Natural killer cell (primary cell): ENCODE data around the gene TLR10. TPM values are rescaled to one million over a fixed set of nuclear protein-coding genes. Genes with fewer than 3 reads are reported as not detected.

Experiments
- ATAC-seq, 3 donors: fragments of 150-1000 bp in 2 of 3; fragments of 200-7000 bp in 1 of 3; cut with Tn5 transposase; 1 replicate in 1 of 3; 2 replicates in 2 of 3; pipeline ENCODE4 v1.10.0; 2021; ENCODE audit warnings: mild to moderate bottlenecking in 2 of 3, moderate library complexity in 2 of 3
- DNase-seq, 2 donors: peaks; one replicate each; pipeline versions ENCODE4 v3.0.0 to v3.0.0-alpha.2; 2013 to 2021; ENCODE audit warnings: mixed read lengths in 1 of 2
- H3K27ac ChIP-seq: one replicate; pipeline ENCODE4 v1.5.1; 2013; ENCODE audit warnings: mild to moderate bottlenecking, low read length
- H3K27me3 ChIP-seq: one replicate; pipeline ENCODE4 v1.6.1; 2013; ENCODE audit warnings: low read length; ENCODE audit not compliant: control insufficient read depth, insufficient read depth
- H3K36me3 ChIP-seq: one replicate; pipeline ENCODE4 v1.6.1; 2013; ENCODE audit warnings: low read length; ENCODE audit not compliant: control insufficient read depth, insufficient read depth
- H3K4me1 ChIP-seq: one replicate; pipeline ENCODE4 v1.6.1; 2013; ENCODE audit warnings: low read length; ENCODE audit not compliant: control insufficient read depth, insufficient read depth
- H3K4me3 ChIP-seq: one replicate; pipeline ENCODE4 v1.5.1; 2013; ENCODE audit warnings: low read length
- H3K9me3 ChIP-seq: one replicate; pipeline ENCODE4 v1.6.1; 2013; ENCODE audit warnings: low read length; ENCODE audit not compliant: control insufficient read depth, insufficient read depth
- H3K27ac Mint-ChIP-seq, 2 donors: one replicate each; pipeline ENCODE4 v1.8.0; 2022; ENCODE audit warnings: mild to moderate bottlenecking in 2 of 2, mixed read lengths in 2 of 2, moderate library complexity in 1 of 2
- H3K27me3 Mint-ChIP-seq, 2 donors: one replicate each; pipeline ENCODE4 v1.8.0; 2022; ENCODE audit warnings: low read depth in 2 of 2, mixed read lengths in 2 of 2
- H3K36me3 Mint-ChIP-seq: one replicate; pipeline ENCODE4 v1.8.0; 2022; ENCODE audit warnings: mixed read lengths
- H3K4me1 Mint-ChIP-seq, 2 donors: one replicate each; pipeline ENCODE4 v1.8.0; 2022; ENCODE audit warnings: mixed read lengths in 2 of 2
- H3K4me3 Mint-ChIP-seq: one replicate; pipeline ENCODE4 v1.8.0; 2022; ENCODE audit warnings: mild to moderate bottlenecking, moderate library complexity, mixed read lengths
- H3K9me3 Mint-ChIP-seq, 2 donors: one replicate each; pipeline ENCODE4 v1.8.0; 2022; ENCODE audit warnings: mixed read lengths in 2 of 2
- WGBS: methylation state at CpG from one replicate; pipeline ENCODE4 v1.1.7; 2013; ENCODE audit warnings: missing lambda C conversion rate; ENCODE audit not compliant: insufficient coverage; 5-methylcytosine and 5-hydroxymethylcytosine counted together
- intact Hi-C: fragments of 100-400 bp; cut with micrococcal nuclease; formaldehyde crosslinking; loops from one replicate; pipeline ENCODE4 v1.14.2; 2022
- total RNA-seq, 4 donors: library from RNA; stranded (reverse); fragments of 120-200 nt in 1 of 4; gene quantifications; one replicate each; pipeline versions ENCODE4 v1.2.3 to v1.2.4, GENCODE V29; 2013 to 2022
- TF ChIP-seq, protein P1 (sequence below): fragments of 200-600 bp; IDR thresholded peaks from one replicate; pipeline ENCODE4 v1.8.0; 2022; ENCODE audit warnings: antibody characterized with exemption

Gene TLR10
- total RNA-seq, 3 donors from 2014 or later (not counting 1 experiment from before 2014, with no cell fraction given): 0.31 to 0.63 (median 0.59) TPM

DNA sequence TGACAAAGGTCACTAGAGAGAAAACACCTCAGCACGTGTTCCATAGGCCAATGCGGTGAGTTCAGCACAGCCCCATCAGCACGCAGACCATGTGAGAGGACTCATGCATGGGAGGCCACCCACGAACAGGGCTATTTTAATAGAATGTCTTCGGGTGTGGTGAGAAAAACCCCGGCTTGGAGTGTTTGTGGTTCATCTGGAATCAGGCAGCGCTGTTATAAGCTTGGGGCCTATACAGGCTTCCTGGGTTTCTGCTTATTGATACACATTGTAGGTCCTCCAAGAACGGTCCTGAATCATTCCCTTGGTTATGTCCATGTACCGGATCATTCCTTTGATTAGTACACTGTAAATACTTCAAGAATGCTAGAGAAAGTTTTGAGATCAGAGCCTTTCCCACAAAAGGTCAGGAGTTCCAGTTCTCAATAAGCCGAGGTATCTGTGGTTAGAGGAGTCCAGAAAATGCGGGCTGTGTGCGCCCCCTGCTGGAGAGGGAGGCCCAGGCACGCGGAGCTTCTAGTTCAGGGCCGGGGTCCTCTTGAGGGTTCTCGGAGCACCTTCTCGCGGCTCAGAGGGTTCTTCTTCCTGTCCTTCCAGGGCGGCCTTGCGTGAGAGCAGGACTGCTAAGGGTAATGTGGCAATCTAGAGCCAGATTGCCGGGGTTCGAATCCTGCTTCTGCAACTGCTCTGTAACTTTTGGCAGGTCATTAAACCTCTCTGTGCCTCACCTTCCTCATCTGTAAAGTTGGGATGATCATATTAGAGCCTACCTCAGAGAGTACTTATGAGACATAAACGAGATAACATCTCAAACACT lies 51.8 kb downstream of the TLR10 start:
- WGBS: 19% methylated on average over 22 of the region's 23 CpGs
- no peak overlapping the region for H3K4me3 ChIP-seq
- Mint-ChIP-seq H3K9me3 (peaks cover 6 to 13% of the 10 kb centered on the region in 2 donors), H3K4me1 (peaks cover 29 to 45% of the 10 kb centered on the region in 2 donors), H3K4me3 (no peak overlapping the region), H3K27ac (peak overlapping the region in 1 of 2 donors; percentile 61), H3K36me3 (no peaks in the 10 kb centered on the region), H3K27me3 (peaks cover 3 to 11% of the 10 kb centered on the region in 2 donors)
- H3K27me3 ChIP-seq: peaks cover 2% of the 10 kb centered on the region
- H3K4me1 ChIP-seq: peaks cover 22% of the 10 kb centered on the region
- H3K9me3 ChIP-seq: peaks cover 14% of the 10 kb centered on the region
- no peaks in the 10 kb centered on the region for H3K36me3 ChIP-seq
- no peak overlapping the region for H3K27ac ChIP-seq
- intact Hi-C loops: loop anchor here (1.0 to 5.0 kb wide), 5 partner anchors 54 to 669 kb away; no protein-coding TSS in a partner anchor
- ATAC-seq (peak; percentile 65 to 76 (median 75)), DNase-seq (peak; percentile 79 to 89)
- TF ChIP-seq, protein P1, sequence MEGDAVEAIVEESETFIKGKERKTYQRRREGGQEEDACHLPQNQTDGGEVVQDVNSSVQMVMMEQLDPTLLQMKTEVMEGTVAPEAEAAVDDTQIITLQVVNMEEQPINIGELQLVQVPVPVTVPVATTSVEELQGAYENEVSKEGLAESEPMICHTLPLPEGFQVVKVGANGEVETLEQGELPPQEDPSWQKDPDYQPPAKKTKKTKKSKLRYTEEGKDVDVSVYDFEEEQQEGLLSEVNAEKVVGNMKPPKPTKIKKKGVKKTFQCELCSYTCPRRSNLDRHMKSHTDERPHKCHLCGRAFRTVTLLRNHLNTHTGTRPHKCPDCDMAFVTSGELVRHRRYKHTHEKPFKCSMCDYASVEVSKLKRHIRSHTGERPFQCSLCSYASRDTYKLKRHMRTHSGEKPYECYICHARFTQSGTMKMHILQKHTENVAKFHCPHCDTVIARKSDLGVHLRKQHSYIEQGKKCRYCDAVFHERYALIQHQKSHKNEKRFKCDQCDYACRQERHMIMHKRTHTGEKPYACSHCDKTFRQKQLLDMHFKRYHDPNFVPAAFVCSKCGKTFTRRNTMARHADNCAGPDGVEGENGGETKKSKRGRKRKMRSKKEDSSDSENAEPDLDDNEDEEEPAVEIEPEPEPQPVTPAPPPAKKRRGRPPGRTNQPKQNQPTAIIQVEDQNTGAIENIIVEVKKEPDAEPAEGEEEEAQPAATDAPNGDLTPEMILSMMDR: peak; percentile 98

DNA sequence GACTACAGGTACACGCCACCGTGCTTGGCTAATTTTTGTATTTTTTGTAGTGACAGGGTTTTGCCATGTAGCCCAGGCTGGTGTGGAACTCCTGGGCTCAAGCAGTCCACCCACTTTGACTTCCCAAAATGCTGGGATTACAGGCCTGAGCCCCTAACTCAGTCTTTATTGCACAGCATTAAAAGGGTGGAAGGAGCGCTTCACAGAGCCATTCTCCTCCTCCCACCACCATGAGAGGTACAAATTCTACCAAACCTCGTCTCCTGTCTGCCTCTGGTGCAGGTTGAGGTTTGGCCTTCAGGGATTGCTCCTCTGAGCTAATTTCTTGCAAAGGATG lies 52.3 kb downstream of the TLR10 start:
- peaks cover 29 to 45% of the 10 kb centered on the region in 2 donors for H3K4me1 Mint-ChIP-seq
- peaks cover 22% of the 10 kb centered on the region for H3K4me1 ChIP-seq
- no peaks in the 10 kb centered on the region for H3K36me3 Mint-ChIP-seq
- H3K27ac ChIP-seq: no peak overlapping the region
- WGBS: 81% methylated on average over 2 of the region's 4 CpGs
- H3K27me3 ChIP-seq: no peaks in the 10 kb centered on the region
- H3K27me3 Mint-ChIP-seq: peaks cover 3 to 5% of the 10 kb centered on the region in 2 donors
- peaks cover 14% of the 10 kb centered on the region for H3K9me3 ChIP-seq
- intact Hi-C loops: loop anchor here (2.0 to 5.0 kb wide), 2 partner anchors 53 to 598 kb away; no protein-coding TSS in a partner anchor
- peak overlapping the region in 1 of 2 donors; percentile 61 for H3K27ac Mint-ChIP-seq
- H3K9me3 Mint-ChIP-seq: peaks cover 6 to 13% of the 10 kb centered on the region in 2 donors
- no peaks in the 10 kb centered on the region for H3K36me3 ChIP-seq
- no peak for ATAC-seq
- no peak for DNase-seq
- TF ChIP-seq, protein P1: no peak
- H3K4me3 ChIP-seq: no peak overlapping the region
- no peak overlapping the region for H3K4me3 Mint-ChIP-seq

DNA sequence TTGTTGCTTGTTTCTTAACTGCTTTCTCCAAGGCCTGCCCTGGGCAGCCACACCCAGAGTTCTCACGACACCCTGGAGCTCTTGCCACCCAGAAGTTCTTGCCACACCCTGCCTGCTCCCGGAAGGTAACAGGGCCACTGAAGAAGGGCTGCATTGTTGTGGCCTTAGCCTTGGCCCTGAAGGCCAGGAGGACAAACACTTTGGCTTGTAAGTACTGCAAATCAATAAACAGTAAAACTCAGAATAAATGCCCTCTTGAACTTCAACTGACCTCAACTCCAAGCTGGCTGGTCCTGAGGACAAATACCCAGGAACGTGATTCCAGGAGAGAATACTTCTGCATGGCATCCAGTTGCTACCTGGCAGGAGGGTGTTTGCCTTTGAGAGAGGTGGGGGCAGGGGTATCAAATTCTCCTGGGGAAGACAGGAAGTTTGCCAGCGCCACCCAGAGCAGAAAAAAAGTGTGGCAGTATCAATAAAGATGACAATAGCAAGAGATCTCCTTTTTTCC lies 54.1 kb downstream of the TLR10 start:
- no peak for ATAC-seq
- H3K36me3 ChIP-seq: no peaks in the 10 kb centered on the region
- WGBS: 64% methylated on average over 4 of the region's 4 CpGs
- no peak overlapping the region for H3K27ac ChIP-seq
- peaks cover 28 to 41% of the 10 kb centered on the region in 2 donors for H3K4me1 Mint-ChIP-seq
- H3K4me1 ChIP-seq: peaks cover 26% of the 10 kb centered on the region
- intact Hi-C loops: no loop called here
- H3K27ac Mint-ChIP-seq: no peak overlapping the region
- peaks cover 9% of the 10 kb centered on the region for H3K9me3 ChIP-seq
- TF ChIP-seq, protein P1: no peak
- no peaks in the 10 kb centered on the region for H3K27me3 ChIP-seq
- no peaks in the 10 kb centered on the region for H3K36me3 Mint-ChIP-seq
- H3K4me3 ChIP-seq: no peak overlapping the region
- H3K4me3 Mint-ChIP-seq: no peak overlapping the region
- DNase-seq: no peak
- H3K27me3 Mint-ChIP-seq: no peaks in the 10 kb centered on the region
- H3K9me3 Mint-ChIP-seq: peaks cover 3 to 10% of the 10 kb centered on the region in 2 donors
